GM12878 (cell line): ENCODE results near the gene WWC2. TPM values are rescaled to one million over a fixed set of nuclear protein-coding genes. Genes with fewer than 3 reads are reported as not detected.

ENCODE experiments used
- CEBPB ChIP-seq, 2 experiments: fragments of 150-350 bp in 1 of 2; IDR thresholded peaks; 2 replicates each; pipeline ENCODE4 v1.6.1; 2012 to 2014; ENCODE audit warnings: low read depth in 2 of 2, low read length in 2 of 2, borderline replicate concordance in 1 of 2, inconsistent platforms in 1 of 2
- FOXK2 ChIP-seq: fragments of 450-650 bp; IDR thresholded peaks from 2 replicates; pipeline ENCODE4 v1.6.1; 2017; ENCODE audit warnings: mild to moderate bottlenecking, moderate library complexity
- MTA2 ChIP-seq: fragments of 450-650 bp; IDR thresholded peaks from 2 replicates; pipeline ENCODE4 v1.6.1; 2016; ENCODE audit warnings: low read depth, mild to moderate bottlenecking, moderate library complexity
- NFYA ChIP-seq: IDR thresholded peaks from 2 replicates; pipeline ENCODE4 v1.6.1; 2011; ENCODE audit warnings: low read depth, mild to moderate bottlenecking, low read length, improper control_type of control experiment, borderline replicate concordance
- SUPT20H ChIP-seq: IDR thresholded peaks from 2 replicates; pipeline ENCODE4 v1.6.1; 2011; ENCODE audit warnings: low read depth, mild to moderate bottlenecking, low read length, moderate library complexity, borderline replicate concordance; ENCODE audit not compliant: control insufficient read depth
- TARDBP ChIP-seq: IDR thresholded peaks from 2 replicates; pipeline ENCODE4 v1.6.1; 2016; ENCODE audit warnings: borderline replicate concordance
- polyA plus RNA-seq, 11 experiments: library from polyadenylated mRNA; depleted of rRNA in 4 of 11; unstranded in 6 of 11; stranded (reverse) in 5 of 11; fragments of >200 nt; fragmentation: Nextera tagmentation in 4 of 11; fragmentation: Illumina TruSeq in 1 of 11; extraction: Ambion mirVana in 4 of 11; extraction: Trizol in 1 of 11; gene quantifications; 1 replicate in 1 of 11; 2 replicates in 10 of 11; pipeline versions ENCODE4 v1.2.1 to v1.2.3, GENCODE V29; 2011 to 2016; ENCODE audit warnings: inconsistent platforms in 2 of 11, missing spikeins in 2 of 11, low read depth in 1 of 11
- total RNA-seq, 4 experiments: library from RNA; depleted of rRNA in 3 of 4; stranded (reverse); fragments of >200 nt in 3 of 4; fragmentation: Illumina TruSeq in 1 of 4; extraction: Trizol in 1 of 4; gene quantifications; 2 replicates each; pipeline versions ENCODE4 v1.2.1 to v1.2.3, GENCODE V29; 2013 to 2021
- TF ChIP-seq, protein P1 (sequence below): fragments of 450-650 bp; formaldehyde crosslinking; IDR thresholded peaks from 2 replicates; pipeline ENCODE4 v1.4.0; 2022; ENCODE audit warnings: mild to moderate bottlenecking, moderate library complexity
- TF ChIP-seq, protein P2 (sequence below): IDR thresholded peaks from 2 replicates; pipeline ENCODE4 v1.6.1; 2011; ENCODE audit warnings: borderline replicate concordance, low read depth, mild to moderate bottlenecking, moderate library complexity, low read length; ENCODE audit not compliant: insufficient read depth, poor library complexity, severe bottlenecking
- TF ChIP-seq, protein P3 (sequence below): fragments of 450-650 bp; IDR thresholded peaks from 2 replicates; pipeline ENCODE4 v1.6.1; 2017; ENCODE audit warnings: antibody characterized with exemption, mild to moderate bottlenecking, moderate library complexity

Gene WWC2
- total and polyA plus RNA-seq, 10 of the 15 experiments (the other 5 are each of a cell fraction or from before 2014, with no cell fraction given) = 0.02 to 0.72 (median 0.06) TPM; not detected in 3

DNA sequence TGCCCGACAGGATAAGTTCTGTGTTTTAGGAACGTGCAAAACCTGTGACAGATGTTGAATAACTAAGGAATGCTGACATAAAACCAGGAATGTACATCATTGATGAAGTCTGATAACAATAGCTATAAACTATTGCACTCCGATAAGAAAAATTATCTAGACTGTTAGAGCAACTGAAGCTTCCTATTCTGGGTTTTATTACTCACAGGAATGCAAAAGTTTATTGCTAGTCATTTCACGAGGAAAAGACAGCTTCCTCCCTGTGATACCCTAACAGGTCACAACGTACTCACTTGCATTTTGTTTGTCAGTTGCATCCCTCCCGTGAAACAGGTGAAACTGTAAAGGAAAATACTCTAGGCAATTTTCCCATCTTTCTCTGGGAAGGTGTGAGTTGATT is 155.1 kb downstream of the WWC2 start (continued):
- TF ChIP-seq MTA2 (no peak), SUPT20H (no peak), FOXK2 (no peak), NFYA (no peak), CEBPB (IDR thresholded peaks at IDR 0.05; ENCODE audit: borderline replicate concordance in 1 of 2, low read depth in 2 of 2, low read length in 2 of 2) (no peak), TARDBP (no peak)
- TF ChIP-seq, protein P1, sequence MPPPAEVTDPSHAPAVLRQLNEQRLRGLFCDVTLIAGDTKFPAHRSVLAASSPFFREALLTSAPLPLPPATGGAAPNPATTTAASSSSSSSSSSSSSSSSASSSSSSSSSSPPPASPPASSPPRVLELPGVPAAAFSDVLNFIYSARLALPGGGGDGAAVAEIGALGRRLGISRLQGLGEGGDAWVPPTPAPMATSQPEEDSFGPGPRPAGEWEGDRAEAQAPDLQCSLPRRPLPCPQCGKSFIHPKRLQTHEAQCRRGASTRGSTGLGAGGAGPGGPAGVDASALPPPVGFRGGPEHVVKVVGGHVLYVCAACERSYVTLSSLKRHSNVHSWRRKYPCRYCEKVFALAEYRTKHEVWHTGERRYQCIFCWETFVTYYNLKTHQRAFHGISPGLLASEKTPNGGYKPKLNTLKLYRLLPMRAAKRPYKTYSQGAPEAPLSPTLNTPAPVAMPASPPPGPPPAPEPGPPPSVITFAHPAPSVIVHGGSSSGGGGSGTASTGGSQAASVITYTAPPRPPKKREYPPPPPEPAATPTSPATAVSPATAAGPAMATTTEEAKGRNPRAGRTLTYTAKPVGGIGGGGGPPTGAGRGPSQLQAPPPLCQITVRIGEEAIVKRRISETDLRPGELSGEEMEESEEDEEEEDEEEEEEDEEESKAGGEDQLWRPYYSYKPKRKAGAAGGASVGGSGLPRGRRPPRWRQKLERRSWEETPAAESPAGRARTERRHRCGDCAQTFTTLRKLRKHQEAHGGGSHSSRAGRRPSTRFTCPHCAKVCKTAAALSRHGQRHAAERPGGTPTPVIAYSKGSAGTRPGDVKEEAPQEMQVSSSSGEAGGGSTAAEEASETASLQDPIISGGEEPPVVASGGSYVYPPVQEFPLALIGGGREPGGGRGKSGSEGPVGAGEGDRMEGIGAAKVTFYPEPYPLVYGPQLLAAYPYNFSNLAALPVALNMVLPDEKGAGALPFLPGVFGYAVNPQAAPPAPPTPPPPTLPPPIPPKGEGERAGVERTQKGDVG (CRISPR knock-in tag) = no peak
- TF ChIP-seq, protein P2, sequence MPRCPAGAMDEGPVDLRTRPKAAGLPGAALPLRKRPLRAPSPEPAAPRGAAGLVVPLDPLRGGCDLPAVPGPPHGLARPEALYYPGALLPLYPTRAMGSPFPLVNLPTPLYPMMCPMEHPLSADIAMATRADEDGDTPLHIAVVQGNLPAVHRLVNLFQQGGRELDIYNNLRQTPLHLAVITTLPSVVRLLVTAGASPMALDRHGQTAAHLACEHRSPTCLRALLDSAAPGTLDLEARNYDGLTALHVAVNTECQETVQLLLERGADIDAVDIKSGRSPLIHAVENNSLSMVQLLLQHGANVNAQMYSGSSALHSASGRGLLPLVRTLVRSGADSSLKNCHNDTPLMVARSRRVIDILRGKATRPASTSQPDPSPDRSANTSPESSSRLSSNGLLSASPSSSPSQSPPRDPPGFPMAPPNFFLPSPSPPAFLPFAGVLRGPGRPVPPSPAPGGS = no peak
- TF ChIP-seq, protein P3, sequence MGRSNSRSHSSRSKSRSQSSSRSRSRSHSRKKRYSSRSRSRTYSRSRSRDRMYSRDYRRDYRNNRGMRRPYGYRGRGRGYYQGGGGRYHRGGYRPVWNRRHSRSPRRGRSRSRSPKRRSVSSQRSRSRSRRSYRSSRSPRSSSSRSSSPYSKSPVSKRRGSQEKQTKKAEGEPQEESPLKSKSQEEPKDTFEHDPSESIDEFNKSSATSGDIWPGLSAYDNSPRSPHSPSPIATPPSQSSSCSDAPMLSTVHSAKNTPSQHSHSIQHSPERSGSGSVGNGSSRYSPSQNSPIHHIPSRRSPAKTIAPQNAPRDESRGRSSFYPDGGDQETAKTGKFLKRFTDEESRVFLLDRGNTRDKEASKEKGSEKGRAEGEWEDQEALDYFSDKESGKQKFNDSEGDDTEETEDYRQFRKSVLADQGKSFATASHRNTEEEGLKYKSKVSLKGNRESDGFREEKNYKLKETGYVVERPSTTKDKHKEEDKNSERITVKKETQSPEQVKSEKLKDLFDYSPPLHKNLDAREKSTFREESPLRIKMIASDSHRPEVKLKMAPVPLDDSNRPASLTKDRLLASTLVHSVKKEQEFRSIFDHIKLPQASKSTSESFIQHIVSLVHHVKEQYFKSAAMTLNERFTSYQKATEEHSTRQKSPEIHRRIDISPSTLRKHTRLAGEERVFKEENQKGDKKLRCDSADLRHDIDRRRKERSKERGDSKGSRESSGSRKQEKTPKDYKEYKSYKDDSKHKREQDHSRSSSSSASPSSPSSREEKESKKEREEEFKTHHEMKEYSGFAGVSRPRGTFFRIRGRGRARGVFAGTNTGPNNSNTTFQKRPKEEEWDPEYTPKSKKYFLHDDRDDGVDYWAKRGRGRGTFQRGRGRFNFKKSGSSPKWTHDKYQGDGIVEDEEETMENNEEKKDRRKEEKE = no peak
